ENCODE data around the gene ASB17. TPM values are rescaled to one million over a fixed set of nuclear protein-coding genes. Genes with fewer than 3 reads are reported as not detected.

Gene ASB17
- total and polyA plus RNA-seq, 2 experiments from 2014 or later: not detected

DNA sequence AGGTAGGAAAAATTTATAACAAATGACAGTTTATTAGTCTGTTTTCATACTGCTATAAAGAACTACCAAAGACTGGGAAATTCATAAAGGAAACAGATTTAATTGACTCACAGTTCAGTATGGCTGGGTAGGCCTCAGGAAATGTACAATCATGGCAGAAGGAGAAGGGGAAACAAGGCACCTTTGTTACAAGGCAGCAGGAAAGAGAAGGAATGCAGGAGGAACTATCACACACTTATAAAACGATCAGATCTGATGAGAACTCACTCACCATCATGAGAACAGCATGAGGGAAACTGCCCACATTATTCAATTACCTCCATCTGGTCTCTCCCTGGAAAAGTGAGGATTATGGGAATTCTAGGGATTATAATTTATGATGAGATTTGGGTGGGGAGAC lies 61.3 kb downstream of the ASB17 start:
- DNase-seq (ENCODE audit: low spot score) (no peak), ATAC-seq (no peak)
- Histone ChIP-seq H3F3A (replicated peaks; ENCODE audit: low read depth) (no peaks in the 10 kb centered on the region), H3K27me3 (ENCODE audit: insufficient read depth) (no peaks in the 10 kb centered on the region), H3K4me1 (ENCODE audit: insufficient read depth) (no peaks in the 10 kb centered on the region), H3K79me2 (replicated peaks; ENCODE audit: insufficient read depth) (no peaks in the 10 kb centered on the region), H2AFZ (no peak overlapping the region), H4K20me1 (replicated peaks; ENCODE audit: insufficient read depth) (no peaks in the 10 kb centered on the region), H3K9me2 (ENCODE audit: insufficient read depth) (no peaks in the 10 kb centered on the region), H3K4me3 (no peak overlapping the region), H3K36me3 (ENCODE audit: insufficient read depth) (no peaks in the 10 kb centered on the region), H3K27ac (ENCODE audit: low read depth) (no peak overlapping the region), H3K4me2 (no peak overlapping the region)
- Mint-ChIP-seq H3K4me3 (no peak overlapping the region), H3K27ac (no peak overlapping the region), H3K9me3 (peaks cover 25% of the 10 kb centered on the region), H3K27me3 (ENCODE audit: insufficient read depth, low read depth, poor library complexity) (peaks cover 6% of the 10 kb centered on the region), H3K4me1 (peaks cover 6% of the 10 kb centered on the region; the same call in 2 of the 3 replicates), H3K36me3 (ENCODE audit: low read depth) (peaks cover 20% of the 10 kb centered on the region; the same call in 2 of the 3 replicates)
- no peak for TF ChIP-seq ZNF462 (CRISPR knock-in tag; IDR thresholded peaks at IDR 0.05)
- TF ChIP-seq EZH2 (IDR thresholded peaks at IDR 0.05; ENCODE audit: low read depth, unreplicated experiment): no peak
- no peak for TF ChIP-seq NANOG (IDR thresholded peaks at IDR 0.05; ENCODE audit: borderline replicate concordance)
- no peak for TF ChIP-seq ZNF331 (CRISPR knock-in tag; IDR thresholded peaks at IDR 0.05; ENCODE audit: low read depth)

Other genes starting within 250 kb of the ASB17 start
- 35.3 and 37.7 TPM in 2 replicates for gene ACADM, start 207.7 kb downstream of the ASB17 start, total RNA-seq (2014; rRNA removed; shearing (Covaris generic))
- 43.7 and 52.8 TPM in 2 replicates for gene ACADM, start 207.7 kb downstream of the ASB17 start, polyA plus RNA-seq (2016; fragmentation: Nextera tagmentation; extraction: Ambion mirVana)
- 136 and 162 TPM in 2 replicates for gene RABGGTB, start 146.1 kb downstream of the ASB17 start, total RNA-seq (2014; rRNA removed; shearing (Covaris generic))
- gene RABGGTB, start 146.1 kb downstream of the ASB17 start, polyA plus RNA-seq (2016; fragmentation: Nextera tagmentation; extraction: Ambion mirVana): 75.7 and 77.1 TPM in 2 replicates
- 0.24 and 0.97 TPM in 2 replicates for gene MSH4, start 135.5 kb downstream of the ASB17 start, total RNA-seq (2014; rRNA removed; shearing (Covaris generic))
- gene MSH4, start 135.5 kb downstream of the ASB17 start, polyA plus RNA-seq (2016; fragmentation: Nextera tagmentation; extraction: Ambion mirVana): 0.07 and 0.10 TPM in 2 replicates
- gene ST6GALNAC3, start 142.3 kb upstream of the ASB17 start, total RNA-seq (2014; rRNA removed; shearing (Covaris generic)): 11.6 and 14.2 TPM in 2 replicates
- gene ST6GALNAC3, start 142.3 kb upstream of the ASB17 start, polyA plus RNA-seq (2016; fragmentation: Nextera tagmentation; extraction: Ambion mirVana): 4.7 and 5.5 TPM in 2 replicates